H1 (cell line): ENCODE measurements around the gene SCAMP2. TPM values are rescaled to one million over a fixed set of nuclear protein-coding genes. Genes with fewer than 3 reads are reported as not detected.

ENCODE experiments used
- CTCF ChIA-PET: fragments of 300-600 bp; sonication (Branson Sonifier 250); formaldehyde crosslinking; loops from one replicate; lab custom pipeline; 2021; ENCODE audit not compliant: partially characterized antibody; lab: Charles Lee
- POLR2A ChIA-PET: fragments of 300-600 bp; sonication (Branson Sonifier 250); formaldehyde crosslinking; loops from one replicate; lab custom pipeline; 2021; ENCODE audit warnings: inconsistent platforms; ENCODE audit not compliant: partially characterized antibody; lab: Charles Lee
- DNase-seq, 2 experiments: peaks; one replicate each; pipeline versions ENCODE4 v3.0.0 to v3.0.0-alpha.2; 2010 to 2022; ENCODE audit warnings: low spot score in 2 of 2, low read depth in 1 of 2, mixed read lengths in 1 of 2
- FAIRE-seq: peaks from 2 replicates; lab custom pipeline; 2011; peaks lifted over from hg19 to GRCh38; lab: Jason Lieb, UNC
- H2AFZ ChIP-seq: 2 replicates; pipeline ENCODE4 v1.8.1; 2012; ENCODE audit warnings: low read length, inconsistent platforms
- H2AK5ac ChIP-seq: 2 replicates; pipeline ENCODE4 v1.6.1; 2013; ENCODE audit warnings: low read depth, low read length
- H2BK120ac ChIP-seq: replicated peaks from 2 replicates; pipeline ENCODE3; 2013; ENCODE audit warnings: low read depth, low read length, inconsistent platforms
- H2BK12ac ChIP-seq: 2 replicates; pipeline ENCODE4 v1.6.1; 2013; ENCODE audit warnings: low read depth, low read length
- H2BK15ac ChIP-seq: 2 replicates; pipeline ENCODE4 v1.6.1; 2013; ENCODE audit warnings: low read length
- H2BK20ac ChIP-seq: 2 replicates; pipeline ENCODE4 v1.6.1; 2013; ENCODE audit warnings: low read length
- H2BK5ac ChIP-seq: 2 replicates; pipeline ENCODE4 v1.6.1; 2013; ENCODE audit warnings: low read depth, low read length
- H3K14ac ChIP-seq: 2 replicates; pipeline ENCODE4 v1.6.1; 2013; ENCODE audit warnings: inconsistent platforms; ENCODE audit not compliant: insufficient read length
- H3K18ac ChIP-seq: 2 replicates; pipeline ENCODE4 v1.6.1; 2013; ENCODE audit warnings: low read length; ENCODE audit errors: extremely low read depth
- H3K23ac ChIP-seq: 2 replicates; pipeline ENCODE4 v1.6.1; 2013; ENCODE audit warnings: inconsistent platforms; ENCODE audit not compliant: insufficient read length
- H3K23me2 ChIP-seq: 2 replicates; pipeline ENCODE4 v1.6.1; 2013; ENCODE audit warnings: low read depth, low read length
- H3K27ac ChIP-seq: 2 replicates; pipeline ENCODE4 v1.6.1; 2011; ENCODE audit warnings: low read depth, low read length, inconsistent platforms
- H3K27me3 ChIP-seq, 4 experiments: replicated peaks in 1 of 4; 1 replicate in 1 of 4; 2 replicates in 3 of 4; pipeline versions ENCODE4 v1.6.1 to v1.8.1; 2011 to 2013; ENCODE audit warnings: low read length in 3 of 4, mild to moderate bottlenecking in 3 of 4, inconsistent platforms in 2 of 4, mixed read lengths in 2 of 4, moderate library complexity in 1 of 4; ENCODE audit not compliant: control insufficient read depth in 3 of 4, insufficient read depth in 3 of 4; ENCODE audit errors: extremely low read depth in 1 of 4
- H3K36me3 ChIP-seq, 4 experiments: 2 replicates each; pipeline versions ENCODE4 v1.6.1 to v1.8.1; 2011 to 2013; ENCODE audit warnings: mild to moderate bottlenecking in 4 of 4, low read length in 3 of 4, moderate library complexity in 2 of 4, control low read depth in 1 of 4, inconsistent platforms in 1 of 4; ENCODE audit not compliant: insufficient read depth in 4 of 4, control insufficient read depth in 2 of 4
- H3K4ac ChIP-seq: replicated peaks from 2 replicates; pipeline ENCODE3; 2013; ENCODE audit warnings: low read length, low read depth, mixed read lengths, inconsistent platforms; ENCODE audit not compliant: insufficient read length
- H3K4me1 ChIP-seq, 4 experiments: replicated peaks in 1 of 4; 1 replicate in 1 of 4; 2 replicates in 3 of 4; pipeline versions ENCODE4 v1.6.1 to v1.8.1; 2011 to 2013; ENCODE audit warnings: low read length in 3 of 4, inconsistent platforms in 2 of 4, mixed read lengths in 1 of 4; ENCODE audit not compliant: insufficient read depth in 4 of 4, control insufficient read depth in 3 of 4
- H3K4me2 ChIP-seq, 2 experiments: 2 replicates each; pipeline versions ENCODE4 v1.6.1 to v1.8.1; 2011 to 2013; ENCODE audit warnings: low read depth in 2 of 2, low read length in 2 of 2, control low read depth in 1 of 2, inconsistent platforms in 1 of 2, mild to moderate bottlenecking in 1 of 2; ENCODE audit not compliant: insufficient read depth in 1 of 2
- H3K4me3 ChIP-seq, 4 experiments: fragments of 200-600, 300-600 bp in 1 of 4; sonication (generic), shearing (Covaris generic), sonication (Bioruptor Twin) in 1 of 4; 2 replicates each; pipeline versions ENCODE4 v1.5.1 to v1.8.1; 2011 to 2016; ENCODE audit warnings: low read length in 4 of 4, low read depth in 3 of 4, control low read depth in 2 of 4, inconsistent platforms in 2 of 4, mild to moderate bottlenecking in 2 of 4, mixed read lengths in 1 of 4, moderate library complexity in 1 of 4; ENCODE audit not compliant: insufficient read depth in 2 of 4; ENCODE audit errors: extremely low read depth in 1 of 4
- H3K56ac ChIP-seq: replicated peaks from 2 replicates; pipeline ENCODE3; 2013; ENCODE audit warnings: low read depth, mild to moderate bottlenecking, mixed read lengths, low read length, inconsistent platforms; ENCODE audit not compliant: insufficient read length
- H3K79me1 ChIP-seq: 2 replicates; pipeline ENCODE4 v1.6.1; 2013; ENCODE audit warnings: low read depth, low read length, control low read depth
- H3K79me2 ChIP-seq, 2 experiments: 2 replicates each; pipeline versions ENCODE4 v1.6.1 to v1.8.1; 2012 to 2013; ENCODE audit warnings: low read length in 2 of 2, mild to moderate bottlenecking in 2 of 2, inconsistent platforms in 1 of 2; ENCODE audit not compliant: insufficient read depth in 2 of 2, control insufficient read depth in 1 of 2
- H3K9ac ChIP-seq, 4 experiments: replicated peaks in 1 of 4; 1 replicate in 1 of 4; 2 replicates in 3 of 4; pipeline versions ENCODE4 v1.6.1 to v1.8.1; 2011 to 2013; ENCODE audit warnings: low read depth in 3 of 4, low read length in 3 of 4, control low read depth in 2 of 4, mild to moderate bottlenecking in 2 of 4, moderate library complexity in 2 of 4, inconsistent platforms in 1 of 4; ENCODE audit errors: extremely low read depth in 1 of 4
- H3K9me3 ChIP-seq, 2 experiments: 2 replicates each; pipeline versions ENCODE4 v1.6.1 to v1.8.1; 2012 to 2013; ENCODE audit warnings: mild to moderate bottlenecking in 2 of 2, moderate library complexity in 2 of 2, control low read depth in 1 of 2, inconsistent platforms in 1 of 2, low read depth in 1 of 2, low read length in 1 of 2, mixed read lengths in 1 of 2; ENCODE audit not compliant: insufficient read depth in 2 of 2
- H4K20me1 ChIP-seq, 2 experiments: replicated peaks in 1 of 2; 2 replicates each; pipeline versions ENCODE3 to v1.8.1; 2011 to 2013; ENCODE audit warnings: inconsistent platforms in 2 of 2, low read length in 2 of 2, mild to moderate bottlenecking in 1 of 2; ENCODE audit not compliant: insufficient read depth in 2 of 2, control insufficient read depth in 1 of 2
- H4K5ac ChIP-seq: 2 replicates; pipeline ENCODE4 v1.6.1; 2013; ENCODE audit warnings: low read length, low read depth, mixed read lengths, inconsistent platforms; ENCODE audit not compliant: insufficient read length
- H4K8ac ChIP-seq: 2 replicates; pipeline ENCODE4 v1.8.0; 2013; ENCODE audit warnings: mild to moderate bottlenecking, moderate library complexity, low read length, inconsistent platforms; ENCODE audit not compliant: insufficient read depth; ENCODE audit errors: extremely low read depth
- H4K91ac ChIP-seq: replicated peaks from 2 replicates; pipeline ENCODE3; 2013; ENCODE audit warnings: low read length, mixed read lengths, inconsistent platforms; ENCODE audit not compliant: insufficient read length
- GTF2F1 ChIP-seq: IDR thresholded peaks from 2 replicates; pipeline ENCODE4 v1.6.1; 2012; ENCODE audit warnings: low read depth, low read length, improper control_type of control experiment, borderline replicate concordance
- KDM1A ChIP-seq: fragments of 200-600, 300-600 bp; sonication (generic); IDR thresholded peaks from 2 replicates; pipeline ENCODE4 v1.7.1; 2016; ENCODE audit warnings: mild to moderate bottlenecking, low read length, borderline replicate concordance
- MAFK ChIP-seq: IDR thresholded peaks from 2 replicates; pipeline ENCODE4 v1.6.1; 2012; ENCODE audit warnings: low read depth, mild to moderate bottlenecking, improper control_type of control experiment, low read length
- SP2 ChIP-seq: IDR thresholded peaks from 2 replicates; pipeline ENCODE4 v1.6.1; 2012; ENCODE audit warnings: mild to moderate bottlenecking, low read length, inconsistent platforms
- WGBS, 2 experiments: shearing (Covaris generic) in 1 of 2; methylation state at CpG; one replicate each; pipeline versions ENCODE4 v1.1.6 to v1.1.7; 2013 to 2015; ENCODE audit warnings: low lambda C conversion rate in 2 of 2, mixed read lengths in 2 of 2, inconsistent platforms in 1 of 2, low coverage in 1 of 2, missing lambda C conversion rate in 1 of 2; ENCODE audit not compliant: insufficient replicate concordance in 2 of 2, insufficient coverage in 1 of 2, insufficient read length in 1 of 2; ENCODE audit errors: extremely low coverage in 1 of 2, missing lambda C conversion rate in 1 of 2; 5-methylcytosine and 5-hydroxymethylcytosine counted together
- polyA plus RNA-seq, 7 experiments: library from polyadenylated mRNA; depleted of rRNA in 3 of 7; stranded (reverse) in 5 of 7; unstranded in 2 of 7; fragments of >200 nt in 5 of 7; fragments of 200-250 nt in 2 of 7; gene quantifications; 1 replicate in 5 of 7; 2 replicates in 1 of 7; 4 replicates in 1 of 7; pipeline versions ENCODE4 v1.2.1 to v1.2.3, GENCODE V29; 2011 to 2013; ENCODE audit warnings: missing spikeins in 2 of 7, mixed read lengths in 2 of 7
- total RNA-seq: library from RNA; stranded (reverse); fragmentation: NEBNext Ultra II Directional; extraction: Animal tissue kit (Norgen Biotek cat#: 25700); gene quantifications from 2 replicates; pipeline ENCODE4 v1.2.1, GENCODE V29; 2021

Gene SCAMP2
- total and polyA plus RNA-seq, 2 of the 8 experiments (the other 6 are each of a cell fraction or from before 2014, with no cell fraction given), result 41.7 to 131 TPM

DNA sequence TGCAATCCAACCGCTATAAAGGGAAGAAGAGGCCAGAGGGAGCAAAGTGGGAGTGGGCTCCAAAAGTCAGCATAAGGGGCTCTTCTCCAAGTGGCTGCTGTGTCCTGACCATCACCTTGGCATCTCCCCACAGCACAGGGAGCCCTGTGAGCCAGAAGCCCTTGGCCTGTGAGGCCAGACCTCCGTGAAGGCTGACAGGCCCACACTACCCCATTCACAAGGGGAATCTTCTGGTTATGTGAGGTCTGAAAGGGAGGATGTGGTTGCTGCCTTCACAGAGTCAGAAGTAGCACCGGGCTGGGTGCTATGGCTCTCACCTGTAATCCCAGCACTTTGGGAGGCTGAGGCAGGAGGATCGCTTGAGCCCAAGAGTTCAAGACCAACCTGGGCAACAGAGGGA is 27.6 kb downstream of the SCAMP2 start:
- no peak for TF ChIP-seq MAFK
- TF ChIP-seq SP2, result no peak
- TF ChIP-seq GTF2F1, result no peak
- no peak for TF ChIP-seq KDM1A
- no peak overlapping the region for H3K9ac ChIP-seq
- POLR2A ChIA-PET, result interaction anchor here (1.0 to 1.3 kb wide), 4 partner anchors 9 to 62 kb away, joined by 3 to 6 read pairs (median 3); no protein-coding TSS in a partner anchor

More for the DNA sequence above, 27.6 kb downstream of the SCAMP2 start:
- H2BK5ac ChIP-seq, result no peak overlapping the region
- no peak overlapping the region for H4K91ac ChIP-seq
- peaks cover 0 to 13% (median 8%) of the 10 kb centered on the region in 4 experiments; a peak in 6 of 7 replicates for H3K4me1 ChIP-seq
- no peak overlapping the region for H3K14ac ChIP-seq
- no peak overlapping the region for H3K23ac ChIP-seq
- H3K36me3 ChIP-seq, result peaks cover 3 to 18% (median 9%) of the 10 kb centered on the region in 4 experiments; a peak in 7 of 8 replicates
- no peak overlapping the region for H3K27ac ChIP-seq
- no peak overlapping the region for H3K4me2 ChIP-seq
- H3K9me3 ChIP-seq, result no peaks in the 10 kb centered on the region
- H2BK20ac ChIP-seq, result no peak overlapping the region
- no peaks in the 10 kb centered on the region for H3K79me2 ChIP-seq
- H2AFZ ChIP-seq, result no peak overlapping the region
- 0 out of 2 replicates have a peak, but pooled peaks cover 2% of the 10 kb centered on the region for H3K79me1 ChIP-seq
- no peak overlapping the region for H4K8ac ChIP-seq
- H4K5ac ChIP-seq, result no peak overlapping the region
- H3K18ac ChIP-seq, result no peak overlapping the region
- CTCF ChIA-PET, result interaction anchor here (1.0 to 1.6 kb wide), 3 partner anchors 13 to 56 kb away, joined by 3 to 11 read pairs (median 7); no protein-coding TSS in a partner anchor
- H3K4ac ChIP-seq, result no peak overlapping the region
- no peak overlapping the region for H2AK5ac ChIP-seq
- DNase-seq (no peak), FAIRE-seq (no peak)
- H2BK15ac ChIP-seq, result no peak overlapping the region
- WGBS, 2 experiments, result 94% methylated on average over 4 of the region's 4 CpGs; no CpG with 5 or more reads in 1 of the 2 experiments
- H3K4me3 ChIP-seq, result no peak overlapping the region
- H2BK12ac ChIP-seq, result no peak overlapping the region
- H3K23me2 ChIP-seq, result peaks cover 7% of the 10 kb centered on the region; the same call in 1 of the 2 replicates
- peaks cover 0 to 4% of the 10 kb centered on the region in 2 experiments for H4K20me1 ChIP-seq
- H3K56ac ChIP-seq, result no peak overlapping the region
- H3K27me3 ChIP-seq, result no peaks in the 10 kb centered on the region
- H2BK120ac ChIP-seq, result no peak overlapping the region
